HG02759 (cell line): ENCODE measurements around the gene PPP1R26.
A peak's percentile ranks its signal among the peaks of the same experiment; 100 is the strongest.
"Not testable (repeated sequence)": the region's sequence is repeated elsewhere in the genome, so short reads cannot be mapped to it uniquely, and the experiment has no call there.

ENCODE experiments used
- ATAC-seq: cut with Tn5 transposase; IDR thresholded peaks from one replicate; pipeline ENCODE4 v1.9.1; 2021; ENCODE audit warnings: mild to moderate bottlenecking, moderate library complexity; ENCODE audit not compliant: unreplicated experiment

PPP1R26 gene

DNA sequence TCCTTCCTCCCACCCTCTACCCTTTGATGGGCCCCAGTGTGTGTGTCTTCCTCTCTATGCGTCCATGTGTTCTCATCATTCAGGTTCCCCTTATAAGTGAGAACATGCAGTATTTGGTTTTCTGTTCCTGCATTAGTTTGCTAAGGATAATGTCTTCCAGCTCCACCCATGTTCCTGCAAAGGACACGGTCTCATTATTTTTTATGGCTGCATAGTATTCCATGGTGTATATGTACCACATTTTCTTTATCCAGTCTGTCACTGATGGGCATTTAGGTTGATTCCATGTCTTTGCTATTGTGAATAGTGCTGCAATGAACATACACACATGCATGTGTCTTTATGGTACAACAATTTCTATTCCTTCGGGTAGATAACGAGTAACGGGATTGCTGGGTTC, 21.1 kb upstream of the PPP1R26 start:
- not testable (repeated sequence) for ATAC-seq

GRCh38 chr9:135461936-135462335, 17.6 kb upstream of the PPP1R26 start:
- no peak for ATAC-seq

DNA sequence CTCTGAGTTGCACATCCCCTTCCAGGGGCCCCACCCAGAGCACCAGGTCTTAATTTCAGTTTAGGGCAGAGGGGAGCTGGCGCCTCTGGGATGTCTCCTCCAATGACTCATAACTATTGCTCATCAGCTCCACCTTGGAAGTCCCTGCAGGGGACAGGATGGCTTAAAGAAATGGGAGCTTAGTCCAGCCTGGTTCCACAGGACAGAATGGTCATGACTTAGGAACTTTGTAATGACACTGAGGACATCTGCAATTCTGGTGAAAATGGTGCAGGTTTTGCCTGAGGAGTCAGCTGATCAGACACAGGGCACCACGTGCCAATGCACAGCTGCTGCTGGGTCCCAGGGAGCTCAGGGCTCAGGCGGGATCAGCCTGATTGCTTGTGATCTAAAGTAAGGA, 16.4 kb upstream of the PPP1R26 start:
- ATAC-seq, result no peak

DNA sequence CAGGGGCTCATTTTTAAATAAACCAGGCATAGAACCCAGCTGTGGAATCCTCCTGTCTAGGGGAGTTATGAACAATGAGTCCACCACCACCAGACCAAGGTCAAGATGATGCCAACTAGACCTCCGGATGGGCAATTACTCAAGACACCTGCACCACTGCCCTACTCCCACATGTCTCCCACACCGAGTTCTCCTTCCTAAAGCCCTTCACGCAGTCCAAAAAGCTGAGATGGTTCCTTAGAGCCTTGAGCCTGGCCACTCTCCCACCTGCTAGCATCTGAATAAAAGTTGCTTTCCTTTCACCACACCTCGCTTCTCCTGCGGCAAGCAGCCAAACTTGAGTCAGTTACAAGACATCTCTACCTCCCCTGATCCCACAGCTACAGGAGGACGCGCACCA, 15.4 kb upstream of the PPP1R26 start:
- ATAC-seq, result no peak

- no peak for ATAC-seq
Observed at GRCh38 chr9:135468854-135469521, 10.6 kb upstream of the PPP1R26 start.

DNA sequence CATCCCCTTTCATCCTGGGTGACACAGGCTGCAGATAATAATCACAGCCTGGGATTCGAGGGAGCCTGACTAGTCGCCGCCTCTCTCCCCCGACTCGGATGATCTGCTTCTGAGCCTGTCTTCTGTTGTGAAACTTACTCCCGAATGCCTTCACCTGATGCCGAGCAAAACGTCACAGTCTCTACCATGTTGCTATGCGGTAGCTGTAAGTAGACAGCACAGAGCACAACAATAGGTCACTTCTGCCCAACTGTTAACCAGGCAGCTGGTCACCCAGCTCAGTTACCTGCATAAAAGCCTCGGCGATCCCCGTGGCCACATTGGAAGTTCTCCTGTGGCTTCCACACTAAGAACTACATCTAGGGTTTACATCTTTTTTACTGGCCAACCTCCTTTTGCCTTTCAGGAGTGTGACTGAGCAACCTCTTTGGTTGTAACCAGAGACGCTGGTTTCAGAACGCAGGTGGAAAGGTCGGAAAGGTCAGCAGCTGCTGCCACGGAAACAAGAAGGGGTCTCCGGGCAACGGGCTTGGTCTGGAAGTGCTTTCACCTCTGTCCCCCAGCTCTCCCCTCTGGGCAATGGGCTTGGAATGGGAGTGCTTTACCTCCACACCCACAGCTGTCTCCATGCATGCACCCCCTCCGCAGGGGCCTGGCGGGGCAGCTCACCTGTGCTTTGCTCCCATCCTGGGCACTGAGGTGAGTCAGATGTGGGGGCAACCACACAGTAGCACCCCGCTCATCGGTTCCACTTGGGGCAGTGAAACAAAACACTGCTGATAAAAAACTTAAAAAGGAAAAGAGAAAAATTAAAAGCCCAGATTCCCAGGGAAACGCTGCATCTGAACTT, 7.6 kb upstream of the PPP1R26 start:
- ATAC-seq, result no peak

GRCh38 chr9:135473972-135474543, 5.5 kb upstream of the PPP1R26 start:
- ATAC-seq, result no peak

DNA sequence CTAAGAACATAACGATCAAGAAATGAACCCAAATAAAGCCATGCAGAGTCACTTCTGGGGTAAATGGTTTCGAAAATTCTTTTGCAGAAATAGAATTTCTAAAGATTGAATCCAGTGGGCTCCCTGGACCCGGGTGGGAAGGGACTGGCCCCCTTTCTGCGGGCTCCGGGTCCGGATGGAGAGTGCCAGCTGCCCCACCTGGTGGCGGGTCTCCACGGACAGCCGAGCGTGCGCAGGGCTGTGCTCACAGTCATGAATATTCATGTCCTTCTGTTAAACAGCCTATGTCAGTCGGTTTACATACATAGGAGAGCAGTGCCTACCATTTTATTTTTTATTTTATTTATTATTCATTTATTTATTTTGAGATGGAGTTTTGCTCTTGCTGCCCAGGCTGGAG, 4.7 kb upstream of the PPP1R26 start:
- ATAC-seq, result no peak

GRCh38 chr9:135476561-135477355, 2.8 kb upstream of the PPP1R26 start:
- no peak for ATAC-seq

DNA sequence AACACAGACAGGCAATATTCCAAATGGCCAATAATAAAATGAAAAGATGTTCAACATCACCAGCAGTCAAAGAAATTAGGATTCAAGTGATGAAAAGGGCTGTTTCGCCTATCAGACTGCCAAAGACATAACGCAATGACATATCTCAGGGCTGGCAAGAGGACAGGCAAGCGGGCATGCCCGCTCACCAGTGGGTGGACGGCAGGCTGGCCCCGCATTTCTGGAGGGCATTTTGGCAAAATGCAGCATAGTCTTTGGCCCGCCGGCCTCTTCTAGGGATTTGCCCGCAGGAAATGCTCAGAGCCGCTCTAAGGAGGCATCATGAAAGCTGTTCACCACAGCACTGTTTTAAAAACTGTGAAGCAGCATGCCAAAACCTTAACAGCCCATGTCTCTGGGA, 1.4 kb upstream of the PPP1R26 start:
- ATAC-seq, result no peak

DNA sequence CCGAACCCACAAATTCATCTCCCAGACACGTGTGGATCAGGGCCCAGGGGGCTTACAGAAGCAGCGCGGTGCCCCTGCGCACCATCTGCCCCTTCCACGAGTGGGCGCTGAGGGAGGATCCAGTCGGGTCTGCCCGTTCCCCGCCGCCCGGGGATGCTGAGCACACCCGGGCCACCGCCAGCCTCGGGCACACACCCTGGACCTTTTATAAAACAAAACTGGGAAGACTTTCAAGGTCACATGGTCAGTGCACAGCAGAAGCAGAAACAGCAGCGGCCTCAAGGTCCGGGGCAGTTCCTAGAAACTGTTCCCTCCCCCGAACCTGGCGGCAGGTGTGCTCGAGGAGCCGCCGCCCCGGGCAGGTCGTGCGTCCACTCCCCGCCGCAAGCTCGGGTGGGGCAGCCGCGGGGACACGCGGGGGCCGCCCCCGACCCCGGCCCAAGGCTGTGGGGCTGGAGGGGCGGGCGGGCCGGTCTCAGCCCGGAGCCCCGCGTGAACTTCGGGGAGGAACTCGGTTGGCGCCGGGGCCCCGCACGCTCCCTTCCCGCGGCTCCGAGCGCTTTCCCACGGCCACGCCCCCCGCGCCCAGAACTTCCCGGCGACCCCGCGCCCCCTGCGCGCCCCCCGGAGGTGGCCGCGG, 633 bp upstream of the PPP1R26 start:
- ATAC-seq, result peak; percentile 23

DNA sequence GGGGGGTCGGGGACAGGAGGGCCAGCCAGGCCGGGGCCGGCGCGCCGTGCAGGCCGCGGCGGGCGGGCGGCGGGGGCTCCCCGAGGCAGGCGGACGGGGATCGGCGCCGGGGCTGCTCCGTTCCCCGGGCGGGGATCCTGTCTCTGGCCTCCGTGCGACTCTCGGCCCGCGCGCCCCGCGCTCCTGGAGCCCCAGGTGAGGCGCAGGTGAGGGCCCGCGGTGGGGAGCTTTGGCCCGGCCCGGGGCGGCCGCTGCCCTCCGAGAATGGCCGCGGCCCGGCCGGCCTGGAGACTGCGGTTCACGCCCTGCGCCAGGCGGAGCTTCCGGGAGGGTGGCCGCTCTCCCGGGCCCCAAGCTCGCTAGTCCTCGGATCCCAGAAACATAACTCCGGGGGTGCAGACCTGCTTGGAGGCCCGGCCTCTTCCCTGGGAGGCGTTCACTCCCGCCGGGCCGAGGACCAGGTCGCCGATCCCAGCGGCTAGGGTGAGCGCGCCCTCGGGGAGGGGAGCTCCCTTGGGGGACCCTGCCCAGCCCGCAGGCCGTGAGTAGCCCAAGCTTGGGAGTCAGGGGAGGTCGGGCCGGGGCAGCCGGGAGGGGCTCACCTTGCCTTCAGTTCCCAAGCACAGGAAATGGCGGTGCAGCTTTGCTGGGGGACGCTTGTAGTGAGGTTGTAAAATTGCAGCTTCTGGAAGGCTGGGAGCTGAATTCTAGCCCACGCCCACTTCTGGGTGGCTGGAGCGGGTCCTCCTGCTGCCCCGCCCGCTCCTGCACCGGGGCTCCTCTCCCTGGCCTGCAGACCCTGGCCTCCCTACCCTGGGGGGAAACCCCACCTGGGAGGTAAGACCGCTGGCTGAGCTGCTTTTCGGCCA, 723 bp downstream of the PPP1R26 start:
- ATAC-seq, result peak; percentile 32

GRCh38 chr9:135480940-135481310, 1.3 kb downstream of the PPP1R26 start:
- ATAC-seq, result no peak

GRCh38 chr9:135482015-135482754, 2.6 kb downstream of the PPP1R26 start:
- ATAC-seq, result no peak

- no peak for ATAC-seq
Observed at GRCh38 chr9:135484460-135485277, 5.1 kb downstream of the PPP1R26 start.

DNA sequence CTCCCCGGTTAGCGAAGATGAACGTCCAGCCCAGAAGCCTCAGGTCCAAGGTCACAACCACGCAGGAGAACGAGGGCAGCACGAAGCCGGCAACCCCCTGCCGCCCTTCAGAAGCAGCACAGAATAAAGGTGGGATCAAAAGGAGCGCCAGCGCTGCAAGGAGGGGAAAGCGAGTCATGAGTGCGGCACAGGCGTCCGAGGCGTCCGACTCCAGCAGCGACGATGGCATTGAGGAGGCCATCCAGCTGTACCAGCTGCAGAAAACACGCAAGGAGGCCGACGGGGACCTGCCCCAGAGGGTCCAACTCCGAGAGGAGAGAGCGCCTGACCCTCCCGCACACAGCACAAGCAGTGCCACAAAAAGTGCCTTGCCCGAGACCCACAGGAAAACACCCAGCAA, 5.8 kb downstream of the PPP1R26 start:
- no peak for ATAC-seq

DNA sequence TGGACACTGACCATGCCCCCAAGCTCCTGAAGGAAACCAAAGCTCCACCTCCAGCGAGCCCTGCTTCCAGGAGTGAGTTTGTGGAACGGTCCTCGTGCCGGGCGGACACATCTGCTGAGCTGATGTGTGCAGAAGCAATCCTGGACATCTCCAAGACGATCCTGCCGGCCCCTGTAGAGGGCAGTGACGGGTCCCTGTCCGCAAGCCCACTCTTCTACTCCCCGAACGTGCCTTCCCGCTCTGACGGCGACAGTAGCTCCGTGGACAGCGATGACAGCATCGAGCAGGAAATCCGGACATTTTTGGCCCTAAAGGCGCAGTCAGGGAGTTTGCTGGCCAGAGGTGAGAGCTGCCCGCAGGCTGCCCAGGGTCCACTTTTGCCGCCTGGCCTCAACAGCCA, 6.2 kb downstream of the PPP1R26 start:
- ATAC-seq, result no peak
